ENCODE measurements around the gene GRIK2. TPM values are rescaled to one million over a fixed set of nuclear protein-coding genes. Genes with fewer than 3 reads are reported as not detected.
"Not testable (repeated sequence)": the region's sequence is repeated elsewhere in the genome, so short reads cannot be mapped to it uniquely, and the experiment has no call there.

The GRIK2 gene
- total RNA-seq, 1 donor from 2014 or later = 1.8 TPM

DNA sequence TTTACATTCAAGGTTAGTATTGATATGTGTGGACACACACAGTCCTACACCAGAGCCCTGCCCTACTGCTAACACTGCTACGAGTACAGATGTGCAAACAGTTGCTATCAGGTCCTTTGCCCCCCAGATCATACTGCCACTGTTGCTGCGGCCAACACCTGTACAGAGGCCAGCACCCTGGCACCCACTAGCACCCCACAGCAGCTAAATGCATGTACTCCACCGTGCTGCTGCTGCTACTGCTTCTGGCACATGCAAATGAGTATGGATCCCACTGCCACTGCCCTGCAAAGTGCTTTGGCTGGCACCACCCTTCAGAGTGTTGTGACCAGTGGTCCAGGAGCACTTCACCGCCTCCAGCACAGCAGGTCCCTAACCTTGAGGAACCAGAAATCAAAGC, 621.9 kb downstream of the GRIK2 start:
- no peak for DNase-seq (ENCODE audit: low spot score)

DNA sequence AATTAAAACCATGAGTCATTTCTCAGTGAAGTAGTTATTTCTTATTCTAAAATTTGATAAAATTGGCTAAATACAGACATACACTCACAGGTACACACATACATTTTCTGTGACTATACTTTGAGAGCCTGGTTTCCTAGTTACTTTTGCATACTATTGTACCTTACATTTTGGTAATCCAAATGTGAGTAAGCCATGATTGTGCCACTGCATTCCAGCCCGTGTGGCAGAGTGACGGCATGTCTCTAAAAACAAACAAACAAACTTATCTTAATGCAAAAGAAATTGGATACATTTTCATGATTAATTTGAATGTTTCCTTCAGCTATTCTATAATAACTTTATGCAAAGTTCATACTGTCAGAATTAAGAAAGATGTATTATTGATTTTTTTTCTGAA, 628.8 kb downstream of the GRIK2 start:
- DNase-seq (ENCODE audit: low spot score) = no peak

DNA sequence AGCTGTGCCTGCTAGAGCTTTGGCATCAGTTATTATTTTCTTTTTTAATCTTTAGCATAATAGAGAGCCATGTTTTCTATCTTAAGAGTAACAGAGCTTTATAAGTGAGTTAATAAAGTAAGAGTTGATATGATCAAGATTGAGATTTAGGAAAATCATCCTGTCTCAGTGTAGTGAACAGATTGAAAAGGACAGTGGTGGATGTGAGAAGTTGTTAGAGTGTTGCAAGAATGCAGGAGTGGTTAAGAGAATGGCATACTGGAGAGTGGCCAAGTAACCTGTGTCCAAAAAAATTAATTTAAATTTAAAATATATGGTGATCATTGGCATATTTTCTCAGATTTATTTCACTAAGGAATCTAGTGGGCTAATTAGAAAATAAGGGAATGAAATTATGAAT, 629.3 kb downstream of the GRIK2 start:
- no peak for DNase-seq (ENCODE audit: low spot score)

DNA sequence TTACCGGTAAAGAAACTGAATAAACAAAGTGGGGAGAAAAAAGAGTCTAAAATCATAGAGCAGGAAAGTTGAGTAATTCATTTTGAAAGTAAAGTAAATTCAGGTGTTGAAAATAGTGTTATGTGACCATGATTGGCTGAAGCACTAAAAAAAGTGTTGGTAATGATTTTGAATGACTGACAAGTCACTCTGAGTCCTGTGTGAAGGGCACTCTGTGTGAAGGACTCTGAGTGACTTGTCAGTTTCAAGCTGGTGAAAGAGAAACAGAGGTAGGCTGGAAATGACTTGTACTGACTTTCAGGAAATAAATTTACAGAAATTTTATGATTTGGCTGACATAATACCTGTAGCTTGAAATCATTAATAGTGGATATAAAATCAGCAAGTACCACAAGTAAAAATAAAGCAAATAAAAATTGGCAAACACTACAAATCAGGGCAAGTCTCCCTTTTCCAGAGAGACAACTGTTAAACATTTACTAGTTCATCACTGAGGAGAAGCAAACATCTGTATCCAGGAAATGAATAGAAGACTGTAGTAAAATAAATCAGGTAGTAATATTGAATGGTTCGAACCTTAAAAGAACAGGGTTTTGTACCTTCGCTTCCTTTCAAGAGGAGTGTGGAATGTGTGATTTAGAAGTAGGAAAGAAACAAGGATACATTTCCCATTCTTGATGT, 630.6 kb downstream of the GRIK2 start:
- no peak for DNase-seq (ENCODE audit: low spot score)

DNA sequence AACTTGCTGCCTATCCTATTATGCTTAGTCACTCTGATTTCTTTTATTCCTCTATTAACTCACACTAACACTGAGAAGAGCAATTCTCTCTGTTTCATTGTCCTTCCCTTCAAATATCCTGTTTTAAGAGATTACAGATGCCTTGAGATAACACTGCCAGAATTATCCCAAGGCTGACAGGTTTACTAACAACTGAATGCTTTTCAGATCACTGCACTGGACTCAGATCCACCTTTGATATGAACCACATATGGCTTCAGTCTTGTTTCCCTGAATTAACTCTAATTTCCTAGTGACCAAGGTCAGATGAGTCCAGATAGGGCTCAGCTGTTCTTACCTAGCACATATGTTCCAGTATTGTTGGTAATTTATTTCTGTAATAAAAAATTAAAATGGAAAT, 633.1 kb downstream of the GRIK2 start:
- no peak for DNase-seq (ENCODE audit: low spot score)

DNA sequence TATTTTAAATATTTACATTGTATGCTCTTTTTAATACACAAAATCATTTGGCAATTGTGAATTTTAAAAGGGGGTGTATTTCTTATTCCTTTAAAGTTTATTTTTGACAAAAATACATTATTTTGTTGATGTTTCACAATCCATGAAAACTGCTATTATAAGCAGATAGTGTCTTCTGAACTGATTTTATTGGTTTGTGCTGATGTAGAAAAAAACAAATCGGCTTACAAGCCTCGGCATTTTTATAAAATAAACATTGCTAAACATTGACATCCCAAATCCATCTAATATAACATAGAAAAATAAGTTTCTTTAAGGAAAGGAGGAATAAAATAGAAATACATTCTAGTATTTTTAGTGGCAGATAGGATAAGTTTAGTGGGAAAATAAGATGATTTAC, 634.7 kb downstream of the GRIK2 start:
- DNase-seq (ENCODE audit: low spot score) = no peak

DNA sequence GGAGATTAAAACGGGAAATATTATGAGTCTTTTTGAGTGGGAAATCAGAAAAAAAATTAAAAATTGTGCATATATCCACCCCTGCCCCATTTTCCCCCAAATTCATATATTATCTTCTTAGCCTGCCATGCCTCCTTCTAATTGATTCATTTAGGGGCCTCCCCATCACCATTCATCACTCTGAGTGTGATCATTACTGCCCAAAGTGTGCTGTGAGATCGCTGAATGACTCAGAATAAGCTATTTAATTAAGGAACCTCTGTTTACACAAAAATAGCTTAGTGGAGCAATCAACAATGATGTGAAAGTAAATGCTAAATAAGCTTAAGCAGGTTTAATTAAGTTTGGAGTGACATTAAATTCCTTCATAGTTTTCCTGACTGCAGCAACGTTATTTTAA, 645.5 kb downstream of the GRIK2 start:
- no peak for DNase-seq (ENCODE audit: low spot score)

DNA sequence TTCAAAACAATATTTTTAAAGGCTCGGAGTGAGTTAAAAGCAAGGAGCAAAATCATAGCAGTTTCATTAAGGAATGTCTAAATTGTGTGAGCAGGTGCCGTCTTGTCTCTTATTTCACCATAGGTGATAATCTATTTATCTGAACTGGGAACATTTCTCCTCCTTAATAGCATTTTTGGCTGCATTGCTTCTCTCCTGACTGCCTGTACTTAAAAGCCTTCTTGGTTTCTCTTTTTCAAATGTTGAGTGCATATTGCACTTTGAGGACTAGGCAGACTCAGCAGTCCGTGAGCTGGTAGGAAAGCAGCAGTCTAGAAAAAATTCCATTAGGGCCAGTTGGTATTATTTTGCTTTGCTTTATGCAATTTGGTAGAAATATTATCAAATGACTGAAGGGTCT, 645.9 kb downstream of the GRIK2 start:
- DNase-seq (ENCODE audit: low spot score) = no peak

DNA sequence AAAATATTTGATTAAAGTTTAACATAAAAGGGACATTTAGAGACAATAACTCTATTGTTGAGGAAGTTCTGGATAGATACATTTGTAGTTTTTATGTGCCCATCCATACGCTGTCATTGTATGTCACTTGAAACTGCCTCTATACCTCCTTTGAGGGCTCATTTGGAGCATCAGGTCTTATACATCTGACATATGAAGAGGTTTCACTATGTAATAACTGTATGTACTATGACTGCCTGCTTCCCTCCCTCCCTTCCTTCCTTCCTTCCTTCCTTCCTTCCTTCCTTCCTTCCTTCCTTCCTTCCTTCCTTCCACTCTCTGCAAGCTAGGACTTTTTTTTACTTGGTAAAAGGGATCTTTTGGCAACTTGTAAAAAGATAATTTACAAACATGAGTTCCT, 657.5 kb downstream of the GRIK2 start:
- no peak for DNase-seq (ENCODE audit: low spot score)

DNA sequence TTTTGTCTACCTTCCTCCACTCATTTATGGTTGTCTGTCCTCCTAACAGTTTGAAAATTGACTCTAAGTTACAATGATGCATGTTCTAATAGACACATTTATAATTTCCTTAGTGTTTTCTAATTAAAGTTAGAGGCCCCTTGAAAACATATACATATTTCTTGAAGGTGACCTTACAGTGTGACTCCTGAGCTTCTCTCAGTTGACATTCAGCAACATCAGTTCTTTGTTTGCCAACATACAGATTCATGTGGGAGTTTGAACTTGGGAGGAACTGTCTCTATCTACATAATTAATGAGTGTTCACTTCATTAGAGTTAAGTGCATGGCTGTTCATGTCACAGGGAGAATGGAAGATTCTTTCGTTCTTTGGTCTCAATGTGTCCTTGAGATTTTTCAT, 658.2 kb downstream of the GRIK2 start:
- DNase-seq (ENCODE audit: low spot score) = no peak

DNA sequence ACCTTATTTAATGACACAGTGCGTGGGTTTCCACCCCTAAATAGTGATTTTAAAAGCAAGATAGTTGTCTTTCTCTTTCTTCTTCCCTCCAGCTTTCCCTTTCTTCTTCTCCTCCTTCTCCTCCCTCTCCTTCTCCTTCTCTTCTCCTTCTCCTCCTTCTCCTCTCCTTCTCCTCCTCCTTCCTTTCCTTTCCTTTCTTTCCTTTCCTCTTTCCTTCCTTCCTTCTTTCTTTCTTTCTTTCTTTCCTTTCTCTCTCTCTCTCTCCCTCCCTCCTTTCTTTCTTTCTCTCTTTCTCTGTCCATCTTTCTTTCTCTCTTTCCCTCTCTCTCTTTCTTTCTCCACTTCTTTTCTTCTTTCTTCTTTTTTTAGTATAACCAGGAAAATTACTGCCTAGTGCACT, 670.6 kb downstream of the GRIK2 start:
- no peak for DNase-seq (ENCODE audit: low spot score)

DNA sequence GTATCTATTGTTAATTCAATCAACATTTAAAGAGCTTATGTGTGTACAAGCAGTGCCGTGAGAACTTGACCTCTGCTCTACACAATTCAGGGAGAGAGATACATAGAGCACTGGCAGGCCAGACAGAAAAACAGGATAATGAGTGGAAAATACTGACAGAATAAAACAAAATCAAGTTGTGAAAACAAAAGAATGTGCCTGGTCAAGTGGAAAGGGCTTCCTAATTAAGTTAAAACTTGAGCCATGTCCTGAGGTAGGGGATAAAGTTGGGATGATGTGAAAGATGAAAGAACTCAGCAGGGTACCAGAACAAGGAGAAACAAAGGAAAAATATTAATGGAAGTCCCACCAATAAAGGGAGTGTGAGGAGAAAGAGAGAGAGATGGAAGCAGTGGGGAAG, 672.8 kb downstream of the GRIK2 start:
- no peak for DNase-seq (ENCODE audit: low spot score)

DNA sequence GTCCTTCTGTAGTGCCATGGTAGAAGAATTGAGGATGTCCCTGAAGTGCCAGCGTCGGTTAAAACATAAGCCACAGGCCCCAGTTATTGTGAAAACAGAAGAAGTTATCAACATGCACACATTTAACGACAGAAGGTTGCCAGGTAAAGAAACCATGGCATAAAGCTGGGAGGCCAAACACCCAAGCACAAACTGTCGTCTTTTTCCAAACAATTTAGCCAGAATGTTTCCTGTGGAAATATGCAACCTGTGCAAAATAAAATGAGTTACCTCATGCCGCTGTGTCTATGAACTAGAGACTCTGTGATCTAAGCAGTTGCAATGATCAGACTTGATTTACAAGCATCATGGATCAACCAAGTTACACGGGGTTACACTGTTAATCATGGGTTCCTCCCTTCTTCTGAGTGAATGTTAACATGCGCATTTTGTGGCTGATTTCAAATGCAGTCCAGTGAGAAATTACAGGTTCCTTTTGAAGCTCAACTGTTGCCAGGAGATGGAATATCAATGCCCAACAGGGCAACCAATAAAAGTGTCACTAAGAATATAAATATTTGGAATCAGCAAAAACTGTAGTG, 674.9 kb downstream of the GRIK2 start:
- DNase-seq (ENCODE audit: low spot score) = no peak

DNA sequence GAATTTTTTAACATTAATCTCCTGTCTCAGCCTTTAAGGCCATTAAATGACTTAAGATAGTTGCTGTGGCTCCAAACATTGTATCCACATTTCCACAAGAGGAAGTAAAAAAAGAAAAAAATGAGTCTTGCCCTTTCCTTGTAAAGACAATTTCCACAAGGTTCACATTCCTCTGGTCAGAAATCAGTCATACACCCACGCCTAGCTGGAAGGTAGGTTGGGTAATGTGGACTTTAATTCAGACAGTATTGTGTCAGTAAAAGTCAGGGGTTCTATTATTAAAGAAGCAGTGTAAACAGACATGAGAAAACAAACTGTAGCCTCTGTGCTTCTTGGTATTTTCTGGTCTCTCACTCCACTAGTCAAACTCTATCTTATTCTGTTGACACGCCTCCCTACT, 682.0 kb downstream of the GRIK2 start:
- DNase-seq (ENCODE audit: low spot score) = no peak

DNA sequence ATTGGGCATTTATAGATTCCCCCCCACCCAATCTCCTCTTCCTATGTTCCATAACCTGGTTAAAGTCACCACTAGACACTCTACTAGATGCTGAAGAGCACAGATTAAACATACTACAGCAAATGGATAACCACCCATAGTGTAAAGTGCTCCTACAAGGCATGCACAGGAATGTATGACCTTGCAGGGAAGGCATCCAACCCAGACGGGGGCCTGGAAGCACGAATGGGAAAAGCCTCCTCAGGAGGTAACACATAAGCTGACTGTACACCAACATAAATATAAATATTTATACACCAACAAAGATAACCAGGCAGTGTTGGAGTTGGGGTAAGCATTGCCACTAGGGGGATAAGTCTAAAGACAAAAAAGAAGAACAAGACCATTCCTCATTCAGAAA, 691.7 kb downstream of the GRIK2 start:
- no peak for DNase-seq (ENCODE audit: low spot score)

DNA sequence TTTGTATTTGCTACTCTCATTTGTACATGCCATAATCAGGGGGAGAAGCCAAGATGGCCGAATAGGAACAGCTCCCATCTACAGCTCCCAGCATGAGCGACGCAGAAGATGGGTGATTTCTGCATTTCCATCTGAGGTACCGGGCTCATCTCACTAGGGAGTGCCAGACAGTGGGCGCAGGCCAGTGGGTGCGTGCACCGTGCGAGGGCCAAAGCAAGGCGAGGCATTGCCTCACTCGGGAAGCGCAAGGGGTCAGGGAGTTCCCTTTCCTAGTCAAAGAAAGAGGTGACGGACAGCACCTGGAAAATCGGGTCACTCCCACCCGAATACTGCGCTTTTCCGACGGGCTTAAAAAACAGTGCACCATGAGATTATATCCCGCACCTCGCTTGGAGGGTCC, 694.7 kb downstream of the GRIK2 start:
- DNase-seq (ENCODE audit: low spot score) = not testable (repeated sequence)

DNA sequence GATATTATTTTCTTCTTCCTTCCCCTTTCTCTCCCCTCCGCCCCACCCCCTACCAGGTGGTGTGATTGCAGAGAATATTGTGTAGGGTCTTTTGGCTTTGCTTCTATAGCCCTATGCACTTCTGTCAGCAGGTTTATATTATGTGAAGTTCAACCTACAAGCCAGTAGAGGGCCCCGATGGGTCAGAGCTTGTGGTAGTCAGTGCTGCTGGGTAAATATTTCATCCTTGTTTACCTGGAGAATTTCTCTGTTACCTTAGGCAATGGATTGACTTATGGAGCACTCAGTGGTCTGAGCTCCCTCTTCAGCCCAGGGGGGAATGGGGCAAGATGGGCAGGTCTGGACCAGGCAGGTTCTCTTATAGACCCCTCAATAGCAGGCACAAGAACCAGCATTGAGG, 720.9 kb downstream of the GRIK2 start:
- DNase-seq (ENCODE audit: low spot score) = no peak

DNA sequence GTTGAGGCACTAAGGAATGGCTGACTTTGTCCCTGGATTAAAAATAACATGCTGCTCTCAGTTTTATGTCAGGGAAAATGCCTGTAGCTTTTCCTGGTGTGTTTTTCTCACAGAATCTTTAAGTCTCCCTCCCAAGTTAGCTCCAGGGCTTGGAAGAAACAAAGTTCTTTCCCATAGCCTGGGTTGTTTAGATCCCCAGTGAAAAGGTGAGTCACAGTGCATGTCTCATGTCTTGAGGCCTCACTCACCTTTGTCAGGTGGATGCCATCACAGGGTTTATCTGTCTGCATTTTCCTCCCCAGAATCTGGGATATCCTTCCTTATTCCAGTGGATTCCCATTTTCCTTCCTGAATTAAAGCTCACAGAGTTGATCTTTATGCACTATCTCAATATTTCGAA, 722.4 kb downstream of the GRIK2 start:
- DNase-seq (ENCODE audit: low spot score) = no peak

DNA sequence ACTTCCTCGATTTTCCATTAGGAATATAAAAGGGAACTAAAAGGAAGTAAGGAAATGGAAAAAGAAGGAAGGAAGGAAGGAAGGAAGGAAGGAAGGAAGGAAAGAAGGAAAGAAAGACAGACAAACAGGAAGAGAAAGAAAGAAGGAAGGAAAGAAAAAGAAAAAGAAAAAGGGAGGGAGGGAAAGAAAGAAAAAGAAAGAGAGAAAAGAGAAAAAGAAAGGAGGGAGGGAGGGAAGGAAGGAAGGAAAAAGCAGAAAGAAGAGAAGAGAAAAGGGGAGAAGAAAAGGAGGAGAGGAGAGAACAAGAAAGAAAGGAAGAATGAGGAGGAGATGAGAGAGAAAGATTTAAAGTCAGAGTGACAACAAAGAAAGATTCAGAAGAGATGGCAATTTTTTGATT, 724.5 kb downstream of the GRIK2 start:
- DNase-seq (ENCODE audit: low spot score) = no peak

All from ureter (tissue), 1 donor.